ENCODE results near the gene MYD88. TPM values are rescaled to one million over a fixed set of nuclear protein-coding genes. Genes with fewer than 3 reads are reported as not detected.

Gene MYD88
- total RNA-seq, 2 experiments from 2014 or later: 16.3 to 29.4 TPM

DNA sequence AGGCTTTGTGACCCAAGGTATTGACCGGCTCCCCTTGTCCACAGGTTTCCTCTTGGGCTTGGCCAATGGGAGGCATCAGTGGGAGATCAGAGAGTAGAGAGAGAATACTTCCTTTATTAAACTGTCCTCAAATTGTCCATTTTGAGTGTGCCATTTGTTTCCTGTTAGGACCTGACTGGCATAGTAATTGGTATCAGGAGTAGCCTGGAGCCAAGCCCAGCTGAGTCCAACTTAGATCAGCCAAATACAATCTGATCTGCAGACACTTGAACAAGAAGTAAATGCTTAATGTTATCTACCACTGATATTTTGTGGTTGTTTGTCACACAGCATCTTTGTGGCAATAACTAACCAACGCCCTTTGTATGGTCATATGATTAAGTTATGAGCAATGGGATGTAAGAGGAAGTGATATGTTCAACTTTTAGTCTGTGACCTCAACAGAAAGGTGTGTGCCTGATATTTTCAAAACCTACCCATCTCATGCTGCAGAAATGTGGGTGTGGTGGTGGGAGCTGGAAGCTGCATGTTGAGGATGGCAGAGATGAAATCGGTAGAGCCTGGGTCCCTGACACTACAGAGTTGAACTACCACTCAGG, 13.3 kb downstream of the MYD88 start:
- no peak overlapping the region for H2AFZ ChIP-seq (ENCODE audit: low read length)
- POLR2A ChIA-PET: interaction anchor here (0.7 to 3.1 kb wide), 2 partner anchors 12 to 81 kb away, joined by 3 to 19 read pairs; partner anchors contain the start of gene OXSR1
- no TSS peak for BruUV-seq (replicated peaks)
- peaks cover 11% of the 10 kb centered on the region for H3K9me3 ChIP-seq (ENCODE audit: low read length)
- no peaks in the 10 kb centered on the region for H3K79me2 ChIP-seq (ENCODE audit: insufficient read depth, low read depth, low read length)
- DNase-seq (ENCODE audit: low spot score): no peak
- H3K36me3 ChIP-seq (ENCODE audit: insufficient read depth, low read length): no peaks in the 10 kb centered on the region
- H3K4me2 ChIP-seq (ENCODE audit: low read length): no peak overlapping the region
- H3K4me3 ChIP-seq (ENCODE audit: low read depth, low read length, poor library complexity, severe bottlenecking): no peak overlapping the region
- no peaks in the 10 kb centered on the region for H4K20me1 ChIP-seq (ENCODE audit: insufficient read depth, low read length)
- CTCF ChIA-PET (ENCODE audit: unreplicated experiment): no interaction called here
- TF ChIP-seq EZH2phosphoT487 (IDR thresholded peaks at IDR 0.05; ENCODE audit: borderline replicate concordance, low read depth, low read length): no peak
- TF ChIP-seq, protein P1, sequence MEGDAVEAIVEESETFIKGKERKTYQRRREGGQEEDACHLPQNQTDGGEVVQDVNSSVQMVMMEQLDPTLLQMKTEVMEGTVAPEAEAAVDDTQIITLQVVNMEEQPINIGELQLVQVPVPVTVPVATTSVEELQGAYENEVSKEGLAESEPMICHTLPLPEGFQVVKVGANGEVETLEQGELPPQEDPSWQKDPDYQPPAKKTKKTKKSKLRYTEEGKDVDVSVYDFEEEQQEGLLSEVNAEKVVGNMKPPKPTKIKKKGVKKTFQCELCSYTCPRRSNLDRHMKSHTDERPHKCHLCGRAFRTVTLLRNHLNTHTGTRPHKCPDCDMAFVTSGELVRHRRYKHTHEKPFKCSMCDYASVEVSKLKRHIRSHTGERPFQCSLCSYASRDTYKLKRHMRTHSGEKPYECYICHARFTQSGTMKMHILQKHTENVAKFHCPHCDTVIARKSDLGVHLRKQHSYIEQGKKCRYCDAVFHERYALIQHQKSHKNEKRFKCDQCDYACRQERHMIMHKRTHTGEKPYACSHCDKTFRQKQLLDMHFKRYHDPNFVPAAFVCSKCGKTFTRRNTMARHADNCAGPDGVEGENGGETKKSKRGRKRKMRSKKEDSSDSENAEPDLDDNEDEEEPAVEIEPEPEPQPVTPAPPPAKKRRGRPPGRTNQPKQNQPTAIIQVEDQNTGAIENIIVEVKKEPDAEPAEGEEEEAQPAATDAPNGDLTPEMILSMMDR (conservative IDR thresholded peaks at IDR 0.05; ENCODE audit: low read length): no peak
- intact Hi-C loops (cut with micrococcal nuclease; ENCODE audit: unreplicated experiment): no loop called here
- no peak overlapping the region for H3K27ac ChIP-seq (ENCODE audit: low read depth, low read length, poor library complexity, severe bottlenecking)
- H3K4me1 ChIP-seq (ENCODE audit: insufficient read depth, low read length, poor library complexity, severe bottlenecking): no peaks in the 10 kb centered on the region
- no peaks in the 10 kb centered on the region for H3K9me2 ChIP-seq (ENCODE audit: insufficient read depth, low read length)

DNA sequence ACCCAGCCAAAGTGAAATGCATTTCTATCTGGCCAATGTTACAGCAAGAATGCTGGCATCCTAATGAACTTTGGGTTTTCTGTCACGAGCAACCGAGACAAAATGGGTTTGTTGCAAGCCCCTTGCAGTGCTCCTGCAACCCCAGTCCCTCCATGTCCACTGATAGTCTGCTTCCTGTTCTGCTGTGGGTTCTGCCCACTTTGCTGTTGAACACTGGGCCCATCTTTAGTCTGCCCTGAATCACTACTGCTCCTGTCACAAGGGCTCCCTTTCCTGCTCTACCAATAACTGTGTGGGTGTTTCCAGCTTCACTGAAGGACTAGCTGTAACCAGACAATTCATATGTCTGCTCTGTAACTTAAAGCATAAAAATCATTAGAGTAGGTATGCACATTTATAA, 14.1 kb downstream of the MYD88 start:
- intact Hi-C loops (cut with micrococcal nuclease; ENCODE audit: unreplicated experiment): no loop called here
- Histone ChIP-seq H4K20me1 (ENCODE audit: insufficient read depth, low read length) (no peaks in the 10 kb centered on the region), H3K9me2 (ENCODE audit: insufficient read depth, low read length) (no peaks in the 10 kb centered on the region), H3K27ac (ENCODE audit: low read depth, low read length, poor library complexity, severe bottlenecking) (no peak overlapping the region), H3K36me3 (ENCODE audit: insufficient read depth, low read length) (no peaks in the 10 kb centered on the region), H3K4me3 (ENCODE audit: low read depth, low read length, poor library complexity, severe bottlenecking) (no peak overlapping the region), H3K4me2 (ENCODE audit: low read length) (no peak overlapping the region), H3K4me1 (ENCODE audit: insufficient read depth, low read length, poor library complexity, severe bottlenecking) (no peaks in the 10 kb centered on the region), H2AFZ (ENCODE audit: low read length) (no peak overlapping the region), H3K79me2 (ENCODE audit: insufficient read depth, low read depth, low read length) (no peaks in the 10 kb centered on the region), H3K9me3 (ENCODE audit: low read length) (0 out of 2 replicates have a peak, but pooled peaks cover 3% of the 10 kb centered on the region)
- ChIA-PET CTCF (ENCODE audit: unreplicated experiment) (no interaction called here), POLR2A (interaction anchor here (0.9 to 3.1 kb wide), 2 partner anchors 12 to 13 kb away, joined by 3 to 19 read pairs; partner anchors contain the start of gene OXSR1)
- DNase-seq (ENCODE audit: low spot score): no peak
- BruUV-seq (replicated peaks): no TSS peak
- TF ChIP-seq, protein P1 (conservative IDR thresholded peaks at IDR 0.05; ENCODE audit: low read length): no peak
- TF ChIP-seq EZH2phosphoT487 (IDR thresholded peaks at IDR 0.05; ENCODE audit: borderline replicate concordance, low read depth, low read length): no peak

DNA sequence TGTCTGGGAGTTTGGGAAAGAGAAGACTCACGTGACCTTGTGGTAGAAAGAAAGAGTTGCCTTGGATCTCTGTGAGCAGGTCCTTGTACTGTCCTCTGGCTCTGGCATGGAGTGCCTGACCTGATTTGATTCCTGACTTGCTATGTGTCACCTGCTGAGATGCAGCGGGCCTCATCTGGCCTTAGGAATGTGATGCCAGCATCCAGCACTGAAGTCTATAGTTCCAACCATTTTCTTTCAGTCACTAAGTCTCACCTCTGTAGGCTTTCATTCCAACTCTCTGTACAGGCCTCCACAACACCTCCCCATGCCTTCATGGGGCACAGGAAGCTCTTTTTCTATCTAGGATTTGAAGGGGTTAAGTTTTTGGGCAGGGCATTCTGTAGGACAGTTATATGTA, 14.8 kb downstream of the MYD88 start:
- Histone ChIP-seq H3K36me3 (ENCODE audit: insufficient read depth, low read length) (no peaks in the 10 kb centered on the region), H3K9me3 (ENCODE audit: low read length) (no peaks in the 10 kb centered on the region), H3K79me2 (ENCODE audit: insufficient read depth, low read depth, low read length) (no peaks in the 10 kb centered on the region), H3K4me1 (ENCODE audit: insufficient read depth, low read length, poor library complexity, severe bottlenecking) (no peaks in the 10 kb centered on the region), H3K9me2 (ENCODE audit: insufficient read depth, low read length) (no peaks in the 10 kb centered on the region), H3K4me3 (ENCODE audit: low read depth, low read length, poor library complexity, severe bottlenecking) (no peak overlapping the region), H2AFZ (ENCODE audit: low read length) (no peak overlapping the region), H3K27ac (ENCODE audit: low read depth, low read length, poor library complexity, severe bottlenecking) (no peak overlapping the region), H4K20me1 (ENCODE audit: insufficient read depth, low read length) (no peaks in the 10 kb centered on the region), H3K4me2 (ENCODE audit: low read length) (no peak overlapping the region)
- TF ChIP-seq, protein P1 (conservative IDR thresholded peaks at IDR 0.05; ENCODE audit: low read length): no peak
- TF ChIP-seq EZH2phosphoT487 (IDR thresholded peaks at IDR 0.05; ENCODE audit: borderline replicate concordance, low read depth, low read length): no peak
- no peak for DNase-seq (ENCODE audit: low spot score)
- intact Hi-C loops (cut with micrococcal nuclease; ENCODE audit: unreplicated experiment): no loop called here
- CTCF ChIA-PET (ENCODE audit: unreplicated experiment): no interaction called here
- BruUV-seq (replicated peaks): no TSS peak
- POLR2A ChIA-PET: interaction anchor here (0.9 to 3.1 kb wide), 2 partner anchors 11 to 13 kb away, joined by 3 to 19 read pairs; partner anchors contain the start of gene OXSR1
